GM12873 (cell line): ENCODE data around the gene JAG1.

Source experiments
- CTCF ChIP-seq: IDR thresholded peaks from 2 replicates; pipeline ENCODE4 v1.5.1; 2012; ENCODE audit warnings: low read depth, mild to moderate bottlenecking, moderate library complexity, low read length, control low read depth; ENCODE audit not compliant: insufficient read depth; ENCODE audit errors: missing control alignments

The JAG1 gene

GRCh38 chr20:10651227-10651990, 22.4 kb downstream of the JAG1 start:
- TF ChIP-seq CTCF, result no peak

GRCh38 chr20:10649797-10650160, 24.0 kb downstream of the JAG1 start:
- TF ChIP-seq CTCF, result no peak

GRCh38 chr20:10649080-10649796, 24.6 kb downstream of the JAG1 start:
- TF ChIP-seq CTCF, result no peak

- no peak for TF ChIP-seq CTCF
These were observed 25.1 kb downstream of the JAG1 start for GRCh38 chr20:10648651-10649050.

- TF ChIP-seq CTCF, result no peak
These were observed 25.9 kb downstream of the JAG1 start for GRCh38 chr20:10647909-10648308.

- TF ChIP-seq CTCF, result peak; percentile 47
These were observed 26.3 kb downstream of the JAG1 start for GRCh38 chr20:10647471-10647870.

- TF ChIP-seq CTCF, result no peak
These were observed 26.8 kb downstream of the JAG1 start for GRCh38 chr20:10646886-10647420.
